H1 (cell line): ENCODE results near the gene IL3. TPM values are rescaled to one million over a fixed set of nuclear protein-coding genes. Genes with fewer than 3 reads are reported as not detected.

Source experiments
- SP1 ChIP-seq: IDR thresholded peaks from 2 replicates; pipeline ENCODE4 v1.6.1; 2011; ENCODE audit warnings: low read depth, low read length
- polyA plus RNA-seq, 7 experiments: library from polyadenylated mRNA; depleted of rRNA in 3 of 7; stranded (reverse) in 5 of 7; unstranded in 2 of 7; fragments of >200 nt in 5 of 7; fragments of 200-250 nt in 2 of 7; gene quantifications; 1 replicate in 5 of 7; 2 replicates in 1 of 7; 4 replicates in 1 of 7; pipeline versions ENCODE4 v1.2.1 to v1.2.3, GENCODE V29; 2011 to 2013; ENCODE audit warnings: missing spikeins in 2 of 7, mixed read lengths in 2 of 7
- total RNA-seq: library from RNA; stranded (reverse); fragmentation: NEBNext Ultra II Directional; extraction: Animal tissue kit (Norgen Biotek cat#: 25700); gene quantifications from 2 replicates; pipeline ENCODE4 v1.2.1, GENCODE V29; 2021
- TF ChIP-seq, protein P1 (sequence below): fragments of 300-600 bp; sonication (generic); IDR thresholded peaks from 2 replicates; pipeline ENCODE4 v1.7.1; 2012; ENCODE audit warnings: low read length, moderate library complexity, mild to moderate bottlenecking, inconsistent platforms; ENCODE audit not compliant: insufficient replicate concordance

IL3 gene
- total and polyA plus RNA-seq, 2 of the 8 experiments (the other 6 are each of a cell fraction or from before 2014, with no cell fraction given): not detected

DNA sequence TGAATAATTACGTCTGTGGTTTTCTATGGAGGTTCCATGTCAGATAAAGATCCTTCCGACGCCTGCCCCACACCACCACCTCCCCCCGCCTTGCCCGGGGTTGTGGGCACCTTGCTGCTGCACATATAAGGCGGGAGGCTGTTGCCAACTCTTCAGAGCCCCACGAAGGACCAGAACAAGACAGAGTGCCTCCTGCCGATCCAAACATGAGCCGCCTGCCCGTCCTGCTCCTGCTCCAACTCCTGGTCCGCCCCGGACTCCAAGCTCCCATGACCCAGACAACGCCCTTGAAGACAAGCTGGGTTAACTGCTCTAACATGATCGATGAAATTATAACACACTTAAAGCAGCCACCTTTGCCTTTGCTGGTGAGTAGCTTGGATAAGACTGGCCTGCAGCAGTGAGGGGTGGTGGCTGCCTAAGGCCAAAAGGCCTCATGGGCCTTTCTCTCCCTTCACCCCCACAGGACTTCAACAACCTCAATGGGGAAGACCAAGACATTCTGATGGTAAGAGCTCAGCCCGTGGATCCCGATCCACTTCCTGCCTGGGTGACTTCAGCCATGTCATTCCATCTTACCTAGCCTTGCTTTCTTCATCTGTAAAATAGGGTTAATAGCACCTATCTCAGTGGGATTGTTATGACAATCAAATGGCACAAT, at the start of gene IL3 (continued):
- TF ChIP-seq, protein P1, sequence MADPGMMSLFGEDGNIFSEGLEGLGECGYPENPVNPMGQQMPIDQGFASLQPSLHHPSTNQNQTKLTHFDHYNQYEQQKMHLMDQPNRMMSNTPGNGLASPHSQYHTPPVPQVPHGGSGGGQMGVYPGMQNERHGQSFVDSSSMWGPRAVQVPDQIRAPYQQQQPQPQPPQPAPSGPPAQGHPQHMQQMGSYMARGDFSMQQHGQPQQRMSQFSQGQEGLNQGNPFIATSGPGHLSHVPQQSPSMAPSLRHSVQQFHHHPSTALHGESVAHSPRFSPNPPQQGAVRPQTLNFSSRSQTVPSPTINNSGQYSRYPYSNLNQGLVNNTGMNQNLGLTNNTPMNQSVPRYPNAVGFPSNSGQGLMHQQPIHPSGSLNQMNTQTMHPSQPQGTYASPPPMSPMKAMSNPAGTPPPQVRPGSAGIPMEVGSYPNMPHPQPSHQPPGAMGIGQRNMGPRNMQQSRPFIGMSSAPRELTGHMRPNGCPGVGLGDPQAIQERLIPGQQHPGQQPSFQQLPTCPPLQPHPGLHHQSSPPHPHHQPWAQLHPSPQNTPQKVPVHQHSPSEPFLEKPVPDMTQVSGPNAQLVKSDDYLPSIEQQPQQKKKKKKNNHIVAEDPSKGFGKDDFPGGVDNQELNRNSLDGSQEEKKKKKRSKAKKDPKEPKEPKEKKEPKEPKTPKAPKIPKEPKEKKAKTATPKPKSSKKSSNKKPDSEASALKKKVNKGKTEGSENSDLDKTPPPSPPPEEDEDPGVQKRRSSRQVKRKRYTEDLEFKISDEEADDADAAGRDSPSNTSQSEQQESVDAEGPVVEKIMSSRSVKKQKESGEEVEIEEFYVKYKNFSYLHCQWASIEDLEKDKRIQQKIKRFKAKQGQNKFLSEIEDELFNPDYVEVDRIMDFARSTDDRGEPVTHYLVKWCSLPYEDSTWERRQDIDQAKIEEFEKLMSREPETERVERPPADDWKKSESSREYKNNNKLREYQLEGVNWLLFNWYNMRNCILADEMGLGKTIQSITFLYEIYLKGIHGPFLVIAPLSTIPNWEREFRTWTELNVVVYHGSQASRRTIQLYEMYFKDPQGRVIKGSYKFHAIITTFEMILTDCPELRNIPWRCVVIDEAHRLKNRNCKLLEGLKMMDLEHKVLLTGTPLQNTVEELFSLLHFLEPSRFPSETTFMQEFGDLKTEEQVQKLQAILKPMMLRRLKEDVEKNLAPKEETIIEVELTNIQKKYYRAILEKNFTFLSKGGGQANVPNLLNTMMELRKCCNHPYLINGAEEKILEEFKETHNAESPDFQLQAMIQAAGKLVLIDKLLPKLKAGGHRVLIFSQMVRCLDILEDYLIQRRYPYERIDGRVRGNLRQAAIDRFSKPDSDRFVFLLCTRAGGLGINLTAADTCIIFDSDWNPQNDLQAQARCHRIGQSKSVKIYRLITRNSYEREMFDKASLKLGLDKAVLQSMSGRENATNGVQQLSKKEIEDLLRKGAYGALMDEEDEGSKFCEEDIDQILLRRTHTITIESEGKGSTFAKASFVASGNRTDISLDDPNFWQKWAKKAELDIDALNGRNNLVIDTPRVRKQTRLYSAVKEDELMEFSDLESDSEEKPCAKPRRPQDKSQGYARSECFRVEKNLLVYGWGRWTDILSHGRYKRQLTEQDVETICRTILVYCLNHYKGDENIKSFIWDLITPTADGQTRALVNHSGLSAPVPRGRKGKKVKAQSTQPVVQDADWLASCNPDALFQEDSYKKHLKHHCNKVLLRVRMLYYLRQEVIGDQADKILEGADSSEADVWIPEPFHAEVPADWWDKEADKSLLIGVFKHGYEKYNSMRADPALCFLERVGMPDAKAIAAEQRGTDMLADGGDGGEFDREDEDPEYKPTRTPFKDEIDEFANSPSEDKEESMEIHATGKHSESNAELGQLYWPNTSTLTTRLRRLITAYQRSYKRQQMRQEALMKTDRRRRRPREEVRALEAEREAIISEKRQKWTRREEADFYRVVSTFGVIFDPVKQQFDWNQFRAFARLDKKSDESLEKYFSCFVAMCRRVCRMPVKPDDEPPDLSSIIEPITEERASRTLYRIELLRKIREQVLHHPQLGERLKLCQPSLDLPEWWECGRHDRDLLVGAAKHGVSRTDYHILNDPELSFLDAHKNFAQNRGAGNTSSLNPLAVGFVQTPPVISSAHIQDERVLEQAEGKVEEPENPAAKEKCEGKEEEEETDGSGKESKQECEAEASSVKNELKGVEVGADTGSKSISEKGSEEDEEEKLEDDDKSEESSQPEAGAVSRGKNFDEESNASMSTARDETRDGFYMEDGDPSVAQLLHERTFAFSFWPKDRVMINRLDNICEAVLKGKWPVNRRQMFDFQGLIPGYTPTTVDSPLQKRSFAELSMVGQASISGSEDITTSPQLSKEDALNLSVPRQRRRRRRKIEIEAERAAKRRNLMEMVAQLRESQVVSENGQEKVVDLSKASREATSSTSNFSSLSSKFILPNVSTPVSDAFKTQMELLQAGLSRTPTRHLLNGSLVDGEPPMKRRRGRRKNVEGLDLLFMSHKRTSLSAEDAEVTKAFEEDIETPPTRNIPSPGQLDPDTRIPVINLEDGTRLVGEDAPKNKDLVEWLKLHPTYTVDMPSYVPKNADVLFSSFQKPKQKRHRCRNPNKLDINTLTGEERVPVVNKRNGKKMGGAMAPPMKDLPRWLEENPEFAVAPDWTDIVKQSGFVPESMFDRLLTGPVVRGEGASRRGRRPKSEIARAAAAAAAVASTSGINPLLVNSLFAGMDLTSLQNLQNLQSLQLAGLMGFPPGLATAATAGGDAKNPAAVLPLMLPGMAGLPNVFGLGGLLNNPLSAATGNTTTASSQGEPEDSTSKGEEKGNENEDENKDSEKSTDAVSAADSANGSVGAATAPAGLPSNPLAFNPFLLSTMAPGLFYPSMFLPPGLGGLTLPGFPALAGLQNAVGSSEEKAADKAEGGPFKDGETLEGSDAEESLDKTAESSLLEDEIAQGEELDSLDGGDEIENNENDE: no peak
- no peak for TF ChIP-seq SP1
